Measurements from ENCODE around the gene ID2. TPM values are rescaled to one million over a fixed set of nuclear protein-coding genes. Genes with fewer than 3 reads are reported as not detected.
A peak's percentile ranks its signal among the peaks of the same experiment; 100 is the strongest.

Gene ID2
- total RNA-seq, 1 experiment from 2014 or later = 48.6 TPM

- no peak for DNase-seq
- Histone ChIP-seq H2AFZ (ENCODE audit: low read length) (no peak overlapping the region), H4K91ac (ENCODE audit: insufficient read length, low read depth, low read length) (no peak overlapping the region), H3K56ac (ENCODE audit: insufficient read length, low read depth, low read length) (no peak overlapping the region), H2BK12ac (ENCODE audit: insufficient read length, low read depth, low read length) (no peak overlapping the region), H4K20me1 (ENCODE audit: control insufficient read depth, insufficient read depth, insufficient read length) (no peaks in the 10 kb centered on the region), H2BK5ac (ENCODE audit: insufficient read length, low read length) (no peak overlapping the region), H2BK120ac (ENCODE audit: low read depth, low read length, poor library complexity, severe bottlenecking) (peak overlapping the region; percentile 84), H2BK15ac (ENCODE audit: low read depth, low read length) (no peak overlapping the region), H3K18ac (ENCODE audit: insufficient read length, low read depth, low read length) (peak overlapping the region; percentile 85), H3K9ac (ENCODE audit: extremely low read depth, insufficient read length, low read length) (no peak overlapping the region), H2AK5ac (ENCODE audit: insufficient read length, low read length) (no peak overlapping the region), H3K4ac (ENCODE audit: low read depth, low read length) (no peak overlapping the region; the same call in 1 of the 2 replicates), H2BK20ac (ENCODE audit: low read depth, low read length, poor library complexity, severe bottlenecking) (no peak overlapping the region), H4K5ac (ENCODE audit: insufficient read length, low read depth, low read length) (no peak overlapping the region), H3K79me2 (ENCODE audit: insufficient read depth, low read length) (no peaks in the 10 kb centered on the region), H4K8ac (replicated peaks; ENCODE audit: insufficient read length, low read depth, low read length) (no peak overlapping the region), H3K23me2 (ENCODE audit: insufficient read length, low read depth, low read length, poor library complexity, severe bottlenecking) (peaks cover 30% of the 10 kb centered on the region), H3K4me1 (ENCODE audit: insufficient read depth, low read length) (no peaks in the 10 kb centered on the region), H3K9me3 (ENCODE audit: control insufficient read depth, low read depth, low read length) (no peaks in the 10 kb centered on the region), H3K4me2 (ENCODE audit: insufficient read depth, insufficient read length, low read length) (peak overlapping the region; percentile 65), H3K14ac (ENCODE audit: insufficient read depth, low read length) (peak overlapping the region; percentile 87), H3T11ph (ENCODE audit: low read length) (no peak overlapping the region), H3K27ac (ENCODE audit: insufficient read length, low read depth, low read length) (no peak overlapping the region), H3K23ac (ENCODE audit: insufficient read length, low read depth, low read length) (no peak overlapping the region), H3K27me3 (ENCODE audit: insufficient read depth, low read length) (peaks cover 23% of the 10 kb centered on the region; the same call in 1 of the 2 replicates), H3K79me1 (ENCODE audit: insufficient read depth, low read depth, low read length, poor library complexity, severe bottlenecking) (no peaks in the 10 kb centered on the region)
- peaks cover 24 to 26% of the 10 kb centered on the region in 2 experiments for H3K9me3 Mint-ChIP-seq
- peaks cover 11 to 26% (median 13%) of the 10 kb centered on the region in 3 experiments for H3K36me3 Mint-ChIP-seq (ENCODE audit: insufficient read depth in 1 of 3, low read depth in 3 of 3)
- peak overlapping the region in 2 of 3 experiments; percentile 53 to 99; a peak in 3 of 7 replicates for H3K27ac Mint-ChIP-seq
- no CpG with 5 or more reads among the region's 35 CpGs for WGBS (ENCODE audit: extremely low coverage, insufficient read length, low lambda C conversion rate)
- H3K27me3 Mint-ChIP-seq (ENCODE audit: low read depth) = peaks cover 40% of the 10 kb centered on the region
- H3K4me3 Mint-ChIP-seq = peak overlapping the region; percentile 67 to 82
- H3K4me1 Mint-ChIP-seq = peaks cover 34 to 38% of the 10 kb centered on the region in 2 experiments
- TF ChIP-seq CTCF (conservative IDR thresholded peaks at IDR 0.05) = no peak
These were observed 4.8 kb upstream of the ID2 start for GRCh38 chr2:8676921-8677645.
